HFF-Myc (cell line): ENCODE results near the gene SEMA5A.
A peak's percentile ranks its signal among the peaks of the same experiment; 100 is the strongest.

Source experiments
- DNase-seq: peaks from one replicate; pipeline ENCODE4 v3.0.0-alpha.2; 2011; ENCODE audit warnings: low read depth; ENCODE audit errors: extremely low read depth
- H3K4me3 ChIP-seq: replicated peaks from 2 replicates; pipeline ENCODE4 v1.5.1; 2011; ENCODE audit warnings: low read depth, mild to moderate bottlenecking, control low read depth, low read length
- TF ChIP-seq, protein P1 (sequence below): IDR thresholded peaks from 2 replicates; pipeline ENCODE4 v1.5.1; 2012; ENCODE audit warnings: mild to moderate bottlenecking, low read depth, low read length, control low read depth; ENCODE audit errors: missing control alignments

SEMA5A gene

DNA sequence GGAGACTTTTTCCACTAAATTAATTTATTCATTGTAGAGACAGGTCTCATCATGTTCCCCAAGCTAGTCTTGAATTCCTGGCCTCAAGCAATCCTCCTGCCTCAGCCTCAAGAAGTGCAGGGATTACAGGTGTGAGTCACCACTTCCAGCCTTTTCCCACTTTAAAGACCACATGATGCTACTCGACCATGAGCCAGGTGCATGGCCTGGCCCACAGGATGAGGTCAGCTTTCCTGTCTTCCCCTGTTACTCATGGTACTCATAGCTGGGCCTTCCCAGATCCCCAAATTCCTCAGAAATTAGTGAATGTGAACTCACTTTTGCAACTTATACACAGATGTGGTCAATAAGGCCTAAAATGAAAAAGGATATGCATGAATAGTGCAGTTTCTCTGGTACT lies 395.9 kb downstream of the SEMA5A start:
- TF ChIP-seq, protein P1, sequence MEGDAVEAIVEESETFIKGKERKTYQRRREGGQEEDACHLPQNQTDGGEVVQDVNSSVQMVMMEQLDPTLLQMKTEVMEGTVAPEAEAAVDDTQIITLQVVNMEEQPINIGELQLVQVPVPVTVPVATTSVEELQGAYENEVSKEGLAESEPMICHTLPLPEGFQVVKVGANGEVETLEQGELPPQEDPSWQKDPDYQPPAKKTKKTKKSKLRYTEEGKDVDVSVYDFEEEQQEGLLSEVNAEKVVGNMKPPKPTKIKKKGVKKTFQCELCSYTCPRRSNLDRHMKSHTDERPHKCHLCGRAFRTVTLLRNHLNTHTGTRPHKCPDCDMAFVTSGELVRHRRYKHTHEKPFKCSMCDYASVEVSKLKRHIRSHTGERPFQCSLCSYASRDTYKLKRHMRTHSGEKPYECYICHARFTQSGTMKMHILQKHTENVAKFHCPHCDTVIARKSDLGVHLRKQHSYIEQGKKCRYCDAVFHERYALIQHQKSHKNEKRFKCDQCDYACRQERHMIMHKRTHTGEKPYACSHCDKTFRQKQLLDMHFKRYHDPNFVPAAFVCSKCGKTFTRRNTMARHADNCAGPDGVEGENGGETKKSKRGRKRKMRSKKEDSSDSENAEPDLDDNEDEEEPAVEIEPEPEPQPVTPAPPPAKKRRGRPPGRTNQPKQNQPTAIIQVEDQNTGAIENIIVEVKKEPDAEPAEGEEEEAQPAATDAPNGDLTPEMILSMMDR, result no peak
- no peak overlapping the region for H3K4me3 ChIP-seq
- DNase-seq, result peak; percentile 82

DNA sequence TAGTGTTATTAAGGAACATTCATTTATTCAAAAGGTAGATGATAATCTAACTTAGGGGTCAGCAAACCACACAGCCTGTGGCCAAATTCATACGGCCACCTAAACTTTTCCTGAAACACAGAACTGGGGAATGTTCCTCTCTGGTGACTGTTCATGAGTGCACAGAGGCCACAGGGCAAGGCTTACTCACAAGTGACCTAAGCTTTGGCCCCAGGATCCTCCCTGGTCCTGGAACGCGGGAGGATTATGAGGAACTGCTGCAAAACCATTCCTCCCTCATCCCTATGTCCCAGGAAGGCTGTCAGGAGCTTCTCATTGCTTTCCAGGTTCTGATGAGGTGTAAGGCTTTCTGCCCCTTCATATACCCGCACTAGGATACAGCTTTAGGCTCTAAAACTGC lies 397.6 kb downstream of the SEMA5A start:
- TF ChIP-seq, protein P1, result no peak
- no peak for DNase-seq
- no peak overlapping the region for H3K4me3 ChIP-seq

DNA sequence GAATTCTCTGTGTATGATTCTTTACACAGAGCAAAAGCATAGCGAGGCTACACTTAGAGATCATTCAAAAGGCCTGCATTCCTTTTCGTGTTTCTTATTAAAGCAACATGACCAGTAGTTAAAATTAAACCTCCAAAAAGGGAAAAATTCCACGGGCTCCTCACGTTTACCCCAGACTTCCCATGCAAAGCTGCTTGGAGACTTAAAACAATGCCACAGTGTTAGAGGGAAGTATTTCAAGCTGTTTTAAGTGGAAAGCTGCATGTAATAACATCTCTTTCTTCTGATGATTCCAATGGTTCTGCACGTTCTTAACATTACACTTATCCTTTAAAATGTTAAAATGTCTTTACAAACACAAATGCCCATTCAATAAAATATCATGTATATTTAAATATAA lies 405.2 kb downstream of the SEMA5A start:
- TF ChIP-seq, protein P1, result no peak
- no peak for DNase-seq
- no peak overlapping the region for H3K4me3 ChIP-seq

DNA sequence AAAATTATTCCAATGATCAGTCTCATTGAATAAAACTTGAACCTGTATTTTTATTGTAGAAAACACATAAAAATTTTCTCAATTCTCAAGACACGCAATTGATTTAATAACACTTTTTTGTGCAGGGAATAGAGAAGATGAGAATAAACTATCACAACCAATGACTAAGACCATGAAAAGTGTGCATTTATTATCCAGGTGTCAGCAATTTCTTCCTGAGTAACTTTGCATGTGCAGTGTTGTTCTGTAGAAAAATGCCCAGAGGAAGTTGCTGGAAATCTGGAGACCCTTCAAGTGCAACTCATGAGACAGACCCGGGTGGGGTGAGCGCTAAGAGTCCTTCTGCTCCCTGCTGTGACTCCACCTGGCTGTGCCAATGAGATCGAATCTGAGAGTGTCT lies 405.7 kb downstream of the SEMA5A start:
- no peak overlapping the region for H3K4me3 ChIP-seq
- TF ChIP-seq, protein P1, result no peak
- no peak for DNase-seq

DNA sequence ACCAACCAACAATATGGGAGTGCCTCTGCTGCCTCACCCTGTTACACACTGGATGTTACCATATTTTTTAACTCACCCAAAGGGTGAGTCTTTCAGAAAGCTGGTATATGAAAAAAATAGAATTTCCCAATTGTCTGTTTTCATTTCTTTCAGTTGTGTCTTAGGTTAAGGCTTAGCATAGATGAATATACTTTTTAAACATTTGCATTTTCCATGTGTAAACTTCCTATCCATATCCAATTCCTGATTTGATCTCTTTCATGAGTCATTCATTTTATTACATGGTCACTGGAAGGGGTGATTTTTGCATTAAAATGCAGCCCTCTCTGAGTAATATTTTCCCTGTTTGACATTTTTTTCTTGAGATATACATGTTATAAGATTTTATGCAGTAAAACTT lies 406.5 kb downstream of the SEMA5A start:
- H3K4me3 ChIP-seq, result no peak overlapping the region
- DNase-seq, result no peak
- TF ChIP-seq, protein P1, result no peak

DNA sequence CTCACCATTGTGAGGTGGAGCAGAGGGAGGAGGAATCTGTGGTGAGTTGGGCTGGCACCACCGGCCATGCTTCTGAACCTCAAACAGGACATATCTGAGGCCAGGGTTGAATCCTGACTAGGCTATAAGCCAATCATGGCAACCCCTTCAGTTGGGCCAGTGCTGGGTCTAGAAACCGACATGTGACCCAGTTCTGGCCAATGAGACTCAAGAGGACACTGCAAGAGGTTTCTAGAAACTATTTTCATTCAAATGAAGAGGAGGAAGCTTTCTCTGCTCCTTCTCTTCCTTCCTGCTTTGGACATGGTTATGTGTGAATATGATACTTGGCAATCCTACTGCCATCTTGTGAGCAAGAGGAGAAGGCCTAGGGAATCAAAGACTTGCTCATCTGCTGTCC lies 417.7 kb downstream of the SEMA5A start:
- no peak overlapping the region for H3K4me3 ChIP-seq
- DNase-seq, result no peak
- TF ChIP-seq, protein P1, result no peak

DNA sequence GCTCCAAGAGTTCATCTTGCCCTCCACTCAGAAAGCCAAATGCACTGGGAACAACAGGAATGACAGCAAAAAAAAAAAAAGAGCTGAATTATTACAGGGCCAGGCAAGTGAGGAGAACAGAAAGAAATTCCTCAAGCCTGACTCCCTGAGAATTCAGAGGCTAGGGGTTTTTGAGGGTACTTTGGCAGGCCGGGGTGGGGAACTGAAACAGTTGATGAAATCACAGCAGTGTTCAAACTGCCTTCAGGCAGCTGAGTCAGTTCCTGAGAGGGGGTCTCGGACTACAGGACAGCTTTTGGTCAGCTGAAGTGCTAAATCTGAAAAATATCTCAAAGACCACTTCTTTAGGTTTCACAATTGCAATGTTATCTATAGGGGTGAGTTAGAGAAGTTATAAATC lies 419.4 kb downstream of the SEMA5A start:
- no peak overlapping the region for H3K4me3 ChIP-seq
- TF ChIP-seq, protein P1, result no peak
- no peak for DNase-seq
